A549 (cell line): ENCODE measurements around the gene ZNF497. TPM values are rescaled to one million over a fixed set of nuclear protein-coding genes. Genes with fewer than 3 reads are reported as not detected.

Source experiments
- polyA plus RNA-seq, 4 experiments: library from polyadenylated mRNA; depleted of rRNA in 3 of 4; stranded (reverse); fragments of >200 nt; fragmentation: RNase III in 1 of 4; extraction: RNeasy Plus Mini Kit Qiagen cat#74134 plus additional on column Dnase treatment in 1 of 4; gene quantifications; 2 replicates in 3 of 4; 3 replicates in 1 of 4; pipeline ENCODE4 v1.2.3, GENCODE V29; 2011 to 2017
- small RNA-seq, 6 experiments: library from RNA; depleted of rRNA; stranded (forward); fragments of <200 nt; gene quantifications; one replicate each; pipeline ENCODE3, GENCODE V24; 2012

ZNF497 gene
- polyA plus RNA-seq, 2 of the 4 experiments (the other 2 are of a cell fraction): 1.1 to 2.0 TPM

Small RNA genes lying within 50 kb of the gene (small RNA-seq; reads per million reads assigned to genes)
- 0 to 0.04 (median 0) reads per million in 6 experiments for gene MIR4754
- gene MIR6806: 0 reads per million in 6 experiments
- gene RNA5SP473: 0 to 1.7 (median 0.13) reads per million in 6 experiments

Other genes starting within 250 kb of the ZNF497 start
- gene ZNF329, start 212.0 kb downstream of the ZNF497 start, polyA plus RNA-seq (2011; rRNA removed): 5.7 and 6.2 TPM in 2 replicates
- gene ZNF329, start 212.0 kb downstream of the ZNF497 start, polyA plus RNA-seq (2017; fragmentation: RNase III; extraction: RNeasy Plus Mini Kit Qiagen cat#74134 plus additional on column Dnase treatment): 2.7 to 2.8 TPM (median 2.8 TPM) in 3 replicates
- gene ZNF274, start 179.7 kb downstream of the ZNF497 start, polyA plus RNA-seq (2011; rRNA removed): 27.3 and 28.7 TPM in 2 replicates
- gene ZNF274, start 179.7 kb downstream of the ZNF497 start, polyA plus RNA-seq (2017; fragmentation: RNase III; extraction: RNeasy Plus Mini Kit Qiagen cat#74134 plus additional on column Dnase treatment): 15.8 to 18.8 TPM (median 18.3 TPM) in 3 replicates
- gene ZNF544, start 133.8 kb downstream of the ZNF497 start, polyA plus RNA-seq (2011; rRNA removed): 32.7 and 33.1 TPM in 2 replicates
- 22.5 to 30.6 TPM (median 23.7 TPM) in 3 replicates for gene ZNF544, start 133.8 kb downstream of the ZNF497 start, polyA plus RNA-seq (2017; fragmentation: RNase III; extraction: RNeasy Plus Mini Kit Qiagen cat#74134 plus additional on column Dnase treatment)
- gene ZNF8, start 83.8 kb downstream of the ZNF497 start, polyA plus RNA-seq (2011; rRNA removed): 4.0 and 5.6 TPM in 2 replicates
- gene ZNF8, start 83.8 kb downstream of the ZNF497 start, polyA plus RNA-seq (2017; fragmentation: RNase III; extraction: RNeasy Plus Mini Kit Qiagen cat#74134 plus additional on column Dnase treatment): 2.0 to 2.3 TPM (median 2.3 TPM) in 3 replicates
- gene ERVK3-1, start 57.4 kb downstream of the ZNF497 start, polyA plus RNA-seq (2011; rRNA removed): 112 and 142 TPM in 2 replicates
- gene ERVK3-1, start 57.4 kb downstream of the ZNF497 start, polyA plus RNA-seq (2017; fragmentation: RNase III; extraction: RNeasy Plus Mini Kit Qiagen cat#74134 plus additional on column Dnase treatment): 104 to 126 TPM (median 109 TPM) in 3 replicates
- 4.4 and 5.3 TPM in 2 replicates for gene ZSCAN22, start 35.8 kb downstream of the ZNF497 start, polyA plus RNA-seq (2011; rRNA removed)
- 2.0 to 2.2 TPM (median 2.0 TPM) in 3 replicates for gene ZSCAN22, start 35.8 kb downstream of the ZNF497 start, polyA plus RNA-seq (2017; fragmentation: RNase III; extraction: RNeasy Plus Mini Kit Qiagen cat#74134 plus additional on column Dnase treatment)
- gene A1BG, start 9.3 kb downstream of the ZNF497 start, polyA plus RNA-seq (2011; rRNA removed): 1.5 and 2.5 TPM in 2 replicates
- 9.3 to 11.1 TPM (median 9.5 TPM) in 3 replicates for gene A1BG, start 9.3 kb downstream of the ZNF497 start, polyA plus RNA-seq (2017; fragmentation: RNase III; extraction: RNeasy Plus Mini Kit Qiagen cat#74134 plus additional on column Dnase treatment)
- 0.70 and 0.74 TPM in 2 replicates for gene ZNF837, start 18.3 kb upstream of the ZNF497 start, polyA plus RNA-seq (2011; rRNA removed)
- 0.62 to 1.1 TPM (median 1.0 TPM) in 3 replicates for gene ZNF837, start 18.3 kb upstream of the ZNF497 start, polyA plus RNA-seq (2017; fragmentation: RNase III; extraction: RNeasy Plus Mini Kit Qiagen cat#74134 plus additional on column Dnase treatment)
- 2,475 and 2,940 TPM in 2 replicates for gene RPS5, start 24.5 kb upstream of the ZNF497 start, polyA plus RNA-seq (2011; rRNA removed)
- gene RPS5, start 24.5 kb upstream of the ZNF497 start, polyA plus RNA-seq (2017; fragmentation: RNase III; extraction: RNeasy Plus Mini Kit Qiagen cat#74134 plus additional on column Dnase treatment): 2,123 to 2,259 TPM (median 2,149 TPM) in 3 replicates
- not detected in 2 replicates for gene RNF225, start 32.9 kb upstream of the ZNF497 start, polyA plus RNA-seq (2011; rRNA removed)
- not detected in 3 replicates for gene RNF225, start 32.9 kb upstream of the ZNF497 start, polyA plus RNA-seq (2017; fragmentation: RNase III; extraction: RNeasy Plus Mini Kit Qiagen cat#74134 plus additional on column Dnase treatment)
- 18.2 and 21.2 TPM in 2 replicates for gene ZNF584, start 45.9 kb upstream of the ZNF497 start, polyA plus RNA-seq (2011; rRNA removed)
- 13.6 to 15.6 TPM (median 14.8 TPM) in 3 replicates for gene ZNF584, start 45.9 kb upstream of the ZNF497 start, polyA plus RNA-seq (2017; fragmentation: RNase III; extraction: RNeasy Plus Mini Kit Qiagen cat#74134 plus additional on column Dnase treatment)
- 0.16 and 0.19 TPM in 2 replicates for gene ZNF132, start 77.4 kb upstream of the ZNF497 start, polyA plus RNA-seq (2011; rRNA removed)
- gene ZNF132, start 77.4 kb upstream of the ZNF497 start, polyA plus RNA-seq (2017; fragmentation: RNase III; extraction: RNeasy Plus Mini Kit Qiagen cat#74134 plus additional on column Dnase treatment): 0.05 to 0.13 TPM (median 0.09 TPM) in 3 replicates
- gene ZNF324B, start 88.9 kb upstream of the ZNF497 start, polyA plus RNA-seq (2011; rRNA removed): 3.8 and 4.1 TPM in 2 replicates
- gene ZNF324B, start 88.9 kb upstream of the ZNF497 start, polyA plus RNA-seq (2017; fragmentation: RNase III; extraction: RNeasy Plus Mini Kit Qiagen cat#74134 plus additional on column Dnase treatment): 6.8 TPM in 3 replicates
- gene ZNF324, start 104.3 kb upstream of the ZNF497 start, polyA plus RNA-seq (2011; rRNA removed): 3.0 and 3.1 TPM in 2 replicates
- 6.4 to 6.9 TPM (median 6.9 TPM) in 3 replicates for gene ZNF324, start 104.3 kb upstream of the ZNF497 start, polyA plus RNA-seq (2017; fragmentation: RNase III; extraction: RNeasy Plus Mini Kit Qiagen cat#74134 plus additional on column Dnase treatment)
- gene ZNF446, start 113.6 kb upstream of the ZNF497 start, polyA plus RNA-seq (2011; rRNA removed): 6.2 and 7.4 TPM in 2 replicates
- 9.9 to 12.5 TPM (median 11.0 TPM) in 3 replicates for gene ZNF446, start 113.6 kb upstream of the ZNF497 start, polyA plus RNA-seq (2017; fragmentation: RNase III; extraction: RNeasy Plus Mini Kit Qiagen cat#74134 plus additional on column Dnase treatment)
- 30.2 and 36.7 TPM in 2 replicates for gene SLC27A5, start 149.2 kb upstream of the ZNF497 start, polyA plus RNA-seq (2011; rRNA removed)
- 36.7 to 40.4 TPM (median 37.8 TPM) in 3 replicates for gene SLC27A5, start 149.2 kb upstream of the ZNF497 start, polyA plus RNA-seq (2017; fragmentation: RNase III; extraction: RNeasy Plus Mini Kit Qiagen cat#74134 plus additional on column Dnase treatment)
- 6.2 and 6.4 TPM in 2 replicates for gene ZBTB45, start 157.1 kb upstream of the ZNF497 start, polyA plus RNA-seq (2011; rRNA removed)
- gene ZBTB45, start 157.1 kb upstream of the ZNF497 start, polyA plus RNA-seq (2017; fragmentation: RNase III; extraction: RNeasy Plus Mini Kit Qiagen cat#74134 plus additional on column Dnase treatment): 11.8 to 14.3 TPM (median 13.4 TPM) in 3 replicates
- gene TRIM28, start 181.3 kb upstream of the ZNF497 start, polyA plus RNA-seq (2011; rRNA removed): 576 and 735 TPM in 2 replicates
- gene TRIM28, start 181.3 kb upstream of the ZNF497 start, polyA plus RNA-seq (2017; fragmentation: RNase III; extraction: RNeasy Plus Mini Kit Qiagen cat#74134 plus additional on column Dnase treatment): 656 to 743 TPM (median 666 TPM) in 3 replicates
- 223 and 280 TPM in 2 replicates for gene CHMP2A, start 192.4 kb upstream of the ZNF497 start, polyA plus RNA-seq (2011; rRNA removed)
- gene CHMP2A, start 192.4 kb upstream of the ZNF497 start, polyA plus RNA-seq (2017; fragmentation: RNase III; extraction: RNeasy Plus Mini Kit Qiagen cat#74134 plus additional on column Dnase treatment): 192 to 227 TPM (median 198 TPM) in 3 replicates
- gene UBE2M, start 195.9 kb upstream of the ZNF497 start, polyA plus RNA-seq (2011; rRNA removed): 185 and 190 TPM in 2 replicates
- gene UBE2M, start 195.9 kb upstream of the ZNF497 start, polyA plus RNA-seq (2017; fragmentation: RNase III; extraction: RNeasy Plus Mini Kit Qiagen cat#74134 plus additional on column Dnase treatment): 135 to 139 TPM (median 137 TPM) in 3 replicates
- 19.5 and 20.3 TPM in 2 replicates for gene MZF1, start 210.6 kb upstream of the ZNF497 start, polyA plus RNA-seq (2011; rRNA removed)
- gene MZF1, start 210.6 kb upstream of the ZNF497 start, polyA plus RNA-seq (2017; fragmentation: RNase III; extraction: RNeasy Plus Mini Kit Qiagen cat#74134 plus additional on column Dnase treatment): 19.1 to 21.7 TPM (median 20.3 TPM) in 3 replicates